ENCODE results near the gene MT1G.
A peak's percentile ranks its signal among the peaks of the same experiment; 100 is the strongest.

The MT1G gene

DNA sequence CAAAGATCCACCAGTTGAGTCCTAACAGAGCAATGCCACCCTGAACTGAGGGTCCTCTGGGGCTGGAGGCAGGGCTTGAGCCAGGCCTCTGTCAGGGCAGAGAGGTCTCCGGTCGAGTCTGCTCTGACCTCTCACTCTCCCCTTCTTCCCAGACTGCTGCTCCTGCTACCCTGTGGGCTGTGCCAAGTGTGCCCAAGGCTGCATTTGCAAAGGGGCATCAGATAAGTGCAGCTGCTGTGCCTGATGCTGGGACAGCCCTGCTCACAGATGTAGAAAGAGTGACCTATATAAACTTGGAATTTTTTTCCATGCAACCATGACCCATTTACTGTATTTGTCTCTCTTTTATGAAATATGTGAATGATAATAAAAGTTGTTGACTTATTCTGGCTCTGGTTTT, 18.6 kb downstream of the MT1G start:
- TF ChIP-seq CTCF (IDR thresholded peaks at IDR 0.05) = no peak

DNA sequence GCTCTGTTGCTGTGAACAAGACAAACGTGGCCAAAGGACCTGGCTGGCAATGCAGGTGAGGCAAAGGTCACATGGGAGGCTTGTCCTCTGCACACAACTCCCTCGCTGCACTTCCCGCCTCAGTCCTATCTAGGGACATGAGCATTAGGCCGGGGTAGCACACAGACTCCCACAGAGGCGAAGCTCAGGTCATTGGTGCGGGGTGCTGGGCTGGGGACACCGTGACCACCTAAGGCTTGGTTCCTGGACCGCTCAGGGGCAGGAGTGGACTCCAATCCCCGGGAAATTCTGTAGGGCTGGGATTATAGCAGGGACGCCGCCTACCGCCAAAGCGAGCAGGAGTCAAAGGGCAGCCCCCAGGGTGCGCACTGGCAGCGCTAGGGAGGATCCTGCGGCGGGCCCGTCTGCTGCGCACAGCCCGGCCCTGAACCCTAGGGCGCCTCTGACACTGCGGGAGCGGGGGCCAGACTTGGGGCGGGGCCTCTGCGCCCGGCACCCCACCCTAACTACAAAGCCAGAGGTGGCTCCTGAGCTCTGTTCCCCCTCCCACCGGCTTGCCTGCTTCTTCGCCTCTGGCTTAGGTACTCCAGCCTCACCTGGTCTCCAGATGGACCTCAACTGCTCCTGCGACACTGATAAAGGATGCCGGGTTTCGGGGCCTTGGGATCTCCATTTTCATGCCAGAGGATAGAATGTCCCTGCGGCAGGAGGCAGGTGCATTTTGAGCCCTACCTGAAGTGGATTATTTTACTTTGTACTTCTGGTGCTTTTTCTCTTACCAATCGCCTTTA, 20.0 kb downstream of the MT1G start:
- no peak for TF ChIP-seq CTCF (IDR thresholded peaks at IDR 0.05)

DNA sequence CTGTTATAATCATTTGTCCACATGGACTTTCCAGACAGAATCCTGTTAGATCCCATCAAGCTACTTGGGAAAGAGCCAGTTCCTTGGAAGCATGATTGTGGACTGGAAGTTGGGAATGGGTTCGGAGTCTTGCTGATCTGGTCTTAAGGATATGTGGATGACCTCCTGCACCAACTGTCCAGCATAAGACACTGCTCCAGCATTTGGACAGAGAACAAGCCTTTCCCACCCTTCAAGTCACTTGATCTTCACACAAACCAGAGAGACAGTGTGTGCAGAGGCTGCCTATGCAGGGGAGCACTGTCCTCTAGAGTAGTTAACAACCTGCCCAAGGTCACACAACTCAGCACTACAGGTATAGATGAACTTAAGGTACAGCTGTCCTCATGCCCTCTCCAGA, 22.0 kb downstream of the MT1G start:
- no peak for TF ChIP-seq CTCF (IDR thresholded peaks at IDR 0.05)

GRCh38 chr16:56645311-56645710, 22.6 kb downstream of the MT1G start:
- no peak for TF ChIP-seq CTCF (IDR thresholded peaks at IDR 0.05)

DNA sequence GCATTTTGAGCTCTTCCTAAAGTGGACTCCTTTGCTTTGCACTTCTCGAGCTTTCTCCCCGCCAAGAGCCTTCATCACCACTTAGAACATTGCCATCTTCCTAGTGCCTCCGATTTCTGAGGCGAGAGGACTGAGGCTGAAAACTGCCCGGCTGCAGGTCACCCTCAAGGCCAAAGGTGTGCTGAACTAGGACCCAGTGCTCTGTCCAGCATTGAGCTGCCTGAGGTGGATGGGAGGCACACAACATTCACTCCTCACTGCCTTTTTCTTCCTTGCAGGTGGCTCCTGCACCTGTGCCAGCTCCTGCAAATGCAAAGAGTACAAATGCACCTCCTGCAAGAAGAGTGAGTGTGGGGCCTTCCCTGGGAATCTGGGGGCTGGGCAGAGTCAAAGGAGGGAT, 24.0 kb downstream of the MT1G start:
- TF ChIP-seq CTCF (IDR thresholded peaks at IDR 0.05) = no peak

GRCh38 chr16:56643080-56643778, 24.6 kb downstream of the MT1G start:
- TF ChIP-seq CTCF (IDR thresholded peaks at IDR 0.05) = peak; percentile 55

- TF ChIP-seq CTCF (IDR thresholded peaks at IDR 0.05) = no peak
Measured at GRCh38 chr16:56641166-56641565, 26.7 kb downstream of the MT1G start.

All from LNCAP (cell line).